HG02798 (cell line): ENCODE results near the gene ACBD6.
"Not testable (repeated sequence)": the region's sequence is repeated elsewhere in the genome, so short reads cannot be mapped to it uniquely, and the experiment has no call there.

Experiments
- ATAC-seq: cut with Tn5 transposase; IDR thresholded peaks from one replicate; pipeline ENCODE4 v1.9.1; 2021; ENCODE audit warnings: mild to moderate bottlenecking; ENCODE audit not compliant: unreplicated experiment, poor library complexity

ACBD6 gene, protein sequence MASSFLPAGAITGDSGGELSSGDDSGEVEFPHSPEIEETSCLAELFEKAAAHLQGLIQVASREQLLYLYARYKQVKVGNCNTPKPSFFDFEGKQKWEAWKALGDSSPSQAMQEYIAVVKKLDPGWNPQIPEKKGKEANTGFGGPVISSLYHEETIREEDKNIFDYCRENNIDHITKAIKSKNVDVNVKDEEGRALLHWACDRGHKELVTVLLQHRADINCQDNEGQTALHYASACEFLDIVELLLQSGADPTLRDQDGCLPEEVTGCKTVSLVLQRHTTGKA

DNA sequence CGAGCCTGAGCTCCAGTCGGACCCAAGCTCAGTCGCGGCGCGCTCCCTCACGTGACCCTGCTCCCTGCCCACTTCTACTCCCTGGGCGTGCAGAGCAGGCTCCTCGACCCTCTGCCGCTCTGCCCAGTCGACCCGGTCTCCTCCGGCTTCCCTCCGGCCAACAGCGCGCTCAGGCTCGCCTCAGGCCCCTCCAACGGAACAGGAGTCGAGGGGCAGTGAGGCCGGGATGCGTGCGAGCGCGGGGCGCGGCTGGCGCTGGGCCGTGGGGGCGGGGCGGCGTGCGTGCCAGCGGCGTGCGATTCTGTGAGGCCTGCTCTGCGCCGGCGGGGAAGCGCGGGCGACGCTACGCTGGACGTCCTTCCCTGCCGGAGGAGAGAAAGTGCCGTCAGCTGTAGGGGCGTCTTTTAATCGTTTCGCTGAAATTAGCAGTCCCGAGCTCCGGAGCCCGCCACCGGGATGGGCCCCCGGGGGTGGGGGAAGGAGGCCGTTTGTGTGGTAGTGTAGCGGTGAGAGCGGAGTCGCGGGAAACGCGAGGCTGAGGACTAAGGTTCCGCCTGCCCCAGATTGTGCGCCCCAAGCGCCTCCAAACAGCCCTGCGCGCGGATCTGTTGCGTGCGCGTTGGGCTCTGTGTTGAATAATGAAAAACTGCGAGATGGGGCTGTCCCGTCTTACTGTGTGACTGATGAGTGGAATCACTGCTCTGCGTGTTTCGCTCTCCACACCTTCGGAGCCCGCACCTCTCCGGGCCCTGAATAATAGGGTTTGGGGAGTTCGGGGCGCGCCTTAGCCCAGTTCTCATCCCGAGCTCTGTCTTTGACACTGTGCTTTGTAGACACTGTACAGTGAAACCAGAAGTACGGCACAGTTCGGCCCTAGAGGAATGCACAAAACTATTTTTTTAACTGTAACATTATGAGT is at the start of gene ACBD6:
Gene ACBD6, minus strand, starts transcription at position 217 of the 919 bp plus-strand sequence. CDS start 311 bp downstream, outside the sequence.
- peak; percentile 86 for ATAC-seq

DNA sequence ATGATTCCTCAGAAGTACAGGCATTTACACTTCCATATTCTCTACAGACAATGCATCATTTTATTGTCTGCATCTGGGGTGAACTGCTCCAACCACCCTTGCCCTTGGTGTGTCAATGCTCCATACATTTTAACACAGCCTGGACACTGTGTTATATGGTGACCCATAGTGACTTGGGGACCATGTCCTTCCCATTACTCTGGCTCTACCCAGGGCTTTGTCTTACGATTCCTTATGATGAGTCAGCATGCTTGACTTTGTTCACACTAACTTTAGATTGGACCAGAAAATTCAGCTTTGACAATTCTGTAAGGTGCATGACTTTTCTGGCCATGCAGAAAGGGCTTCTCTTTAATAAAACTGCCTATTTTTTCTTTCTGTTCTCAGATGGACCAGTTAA is 49.6 kb upstream of the ACBD6 start:
- ATAC-seq, result no peak

GRCh38 chr1:180550241-180550640 is 47.9 kb upstream of the ACBD6 start:
- no peak for ATAC-seq

DNA sequence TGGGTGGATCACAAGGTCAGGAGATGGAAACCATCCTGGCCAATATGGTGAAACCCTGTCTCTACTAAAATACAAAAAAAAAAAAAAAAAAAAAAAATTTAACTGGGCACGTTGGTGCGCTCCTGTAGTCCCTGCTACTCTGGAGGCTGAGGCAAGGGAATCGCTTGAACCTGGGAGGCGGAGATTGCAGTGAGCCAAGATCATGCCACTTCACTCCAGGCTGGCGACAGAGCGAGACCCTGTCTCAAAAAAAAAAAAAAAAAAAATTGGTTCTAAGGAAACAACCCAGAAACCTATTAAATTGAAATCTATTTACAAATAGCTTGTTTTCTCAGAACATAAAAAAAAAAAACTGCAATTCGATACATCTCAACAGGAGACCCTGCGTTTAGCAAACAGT is 47.4 kb upstream of the ACBD6 start:
- not testable (repeated sequence) for ATAC-seq

DNA sequence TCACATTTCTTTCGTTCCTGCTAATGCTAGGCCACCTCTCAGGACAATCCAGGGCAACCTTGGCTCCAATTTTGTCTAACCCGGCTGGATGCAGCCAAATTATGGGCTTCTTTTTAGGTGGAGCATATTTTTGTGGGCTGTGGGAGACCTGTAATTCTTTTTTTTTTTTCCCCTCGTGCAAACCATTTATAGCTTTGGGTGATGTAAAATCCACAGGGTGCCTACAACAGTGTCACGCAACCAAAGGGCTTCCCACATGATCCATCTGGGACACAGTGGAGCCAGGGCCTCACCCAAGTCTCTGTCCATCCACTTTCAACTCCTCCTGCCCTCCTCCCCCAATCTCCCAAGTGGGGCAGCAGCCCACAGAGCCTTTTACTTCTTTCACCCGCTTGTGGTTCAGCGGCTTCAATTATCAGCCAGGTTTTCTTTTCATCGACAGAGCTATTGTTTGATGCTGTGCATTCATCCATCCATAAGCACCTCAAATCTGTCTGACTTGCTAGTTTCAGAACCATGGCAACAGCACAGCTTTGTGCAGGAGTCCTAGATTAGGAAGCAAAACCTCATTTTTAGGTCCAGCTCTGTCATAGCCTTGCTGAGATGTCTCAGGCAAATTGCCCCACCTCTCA is 46.4 kb upstream of the ACBD6 start:
- ATAC-seq, result no peak

GRCh38 chr1:180545991-180546390 is 43.6 kb upstream of the ACBD6 start:
- ATAC-seq, result no peak

DNA sequence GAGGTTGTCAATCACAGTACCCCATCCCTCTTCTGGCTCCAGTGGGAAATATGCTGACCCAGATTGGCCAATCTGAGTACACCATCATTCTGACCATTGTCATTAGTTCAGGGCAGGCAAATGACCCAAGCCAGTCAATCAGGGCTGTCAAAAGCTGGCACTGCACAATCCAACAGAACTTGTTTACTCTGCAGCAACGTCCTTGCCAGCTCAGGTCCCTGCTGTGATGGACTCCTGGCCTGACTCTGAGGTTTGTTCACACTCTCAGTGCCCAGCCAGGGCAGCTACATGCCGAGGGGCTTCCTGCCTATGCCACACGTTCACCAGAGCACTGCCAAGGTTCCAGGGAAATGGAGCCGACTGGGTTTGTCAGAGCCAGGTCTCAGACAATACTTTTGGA is 41.7 kb upstream of the ACBD6 start:
- ATAC-seq, result no peak

GRCh38 chr1:180542838-180543145 is 40.4 kb upstream of the ACBD6 start:
- no peak for ATAC-seq

DNA sequence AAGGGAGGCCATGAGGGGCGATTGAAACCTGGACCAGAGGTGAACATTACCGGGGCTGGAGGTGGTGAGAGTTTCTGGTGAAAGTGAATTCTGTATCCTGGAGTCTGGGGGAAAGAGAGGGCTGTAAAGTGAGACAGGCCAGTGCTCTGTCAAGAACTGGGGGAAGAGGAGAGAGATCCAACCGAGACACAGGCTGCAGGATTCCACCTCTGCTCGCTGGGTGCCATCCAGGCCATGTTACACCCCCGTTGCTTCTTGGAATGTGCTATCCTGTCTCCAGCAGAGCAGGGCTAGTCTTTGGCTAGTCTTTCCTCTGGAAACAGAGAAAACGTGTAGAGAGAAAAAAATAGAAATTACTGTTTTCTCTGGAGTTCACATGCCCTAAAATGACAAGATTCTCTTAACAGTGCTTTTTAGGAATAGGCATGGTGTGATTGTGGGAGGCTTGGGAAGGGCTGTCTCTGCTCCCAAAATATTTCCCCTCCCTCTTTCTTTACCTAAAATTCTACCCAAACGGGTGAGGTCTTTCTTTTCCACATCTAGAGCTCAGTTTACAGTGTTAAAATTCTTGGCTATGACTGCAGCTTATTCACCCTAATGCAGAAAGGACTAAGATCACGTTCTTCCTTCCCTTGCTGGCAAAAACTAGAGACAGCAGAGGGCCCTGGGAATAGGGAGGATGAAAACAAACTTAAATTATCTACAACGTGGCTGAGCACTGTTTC is 39.9 kb upstream of the ACBD6 start:
- ATAC-seq, result no peak

DNA sequence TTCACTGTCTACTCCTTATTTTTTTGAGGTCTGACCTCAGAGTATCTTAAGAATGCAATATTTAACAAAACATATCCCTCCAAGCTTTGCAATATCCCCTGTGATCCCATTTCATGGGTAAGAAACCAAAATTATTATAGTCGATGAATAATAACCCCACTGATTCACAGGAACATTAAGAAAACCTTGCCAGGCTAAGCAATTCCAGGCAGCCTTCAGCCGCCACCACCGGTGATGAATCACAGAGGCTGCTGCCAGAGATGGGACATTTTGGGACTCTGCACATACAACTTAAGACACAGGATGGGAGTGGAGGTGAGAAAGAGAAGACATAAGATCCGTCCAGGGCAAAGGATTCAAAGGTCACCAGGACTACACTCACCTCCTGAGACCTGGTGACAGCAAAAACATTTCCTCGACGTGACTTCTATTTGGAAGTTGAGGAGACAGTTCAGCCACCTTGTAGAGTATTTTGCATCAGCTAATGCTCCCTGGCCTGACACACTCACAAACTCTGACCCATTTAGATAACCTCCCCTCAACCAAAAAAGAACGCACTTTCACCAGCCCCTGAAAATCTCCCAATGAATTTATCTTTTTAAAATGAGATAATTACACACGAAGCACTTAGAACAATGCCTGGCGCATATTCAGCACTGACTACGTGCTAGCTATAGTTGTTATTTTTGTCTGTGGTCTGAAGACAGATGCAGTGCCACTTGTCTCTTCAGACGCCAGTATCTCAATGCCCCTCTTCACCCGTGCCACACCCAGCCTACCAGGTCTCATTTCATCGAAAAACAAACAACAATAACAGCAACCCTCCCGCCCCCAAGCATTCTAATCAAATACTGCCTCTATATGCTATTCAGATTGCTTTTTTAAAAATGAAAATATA is 38.6 kb upstream of the ACBD6 start:
- no peak for ATAC-seq

DNA sequence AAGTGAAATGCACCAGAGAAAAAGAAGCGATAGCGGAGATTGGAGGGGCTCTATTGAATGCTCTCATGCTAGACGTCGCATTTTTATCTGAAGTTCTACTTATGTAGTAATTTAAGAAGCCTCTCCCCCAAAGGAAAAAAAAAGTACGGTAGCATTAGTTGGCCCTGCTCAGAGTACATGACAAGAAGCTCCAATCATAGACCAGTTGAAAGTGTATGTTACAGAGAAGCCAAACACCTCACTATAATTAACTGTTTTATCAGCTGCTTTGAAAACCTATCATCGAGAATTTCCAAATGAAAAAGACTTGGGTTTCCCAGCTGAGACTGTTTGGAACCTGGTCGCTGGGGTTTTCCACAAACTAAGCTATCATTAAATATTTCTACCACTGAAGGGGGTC is 36.8 kb upstream of the ACBD6 start:
- ATAC-seq, result no peak

DNA sequence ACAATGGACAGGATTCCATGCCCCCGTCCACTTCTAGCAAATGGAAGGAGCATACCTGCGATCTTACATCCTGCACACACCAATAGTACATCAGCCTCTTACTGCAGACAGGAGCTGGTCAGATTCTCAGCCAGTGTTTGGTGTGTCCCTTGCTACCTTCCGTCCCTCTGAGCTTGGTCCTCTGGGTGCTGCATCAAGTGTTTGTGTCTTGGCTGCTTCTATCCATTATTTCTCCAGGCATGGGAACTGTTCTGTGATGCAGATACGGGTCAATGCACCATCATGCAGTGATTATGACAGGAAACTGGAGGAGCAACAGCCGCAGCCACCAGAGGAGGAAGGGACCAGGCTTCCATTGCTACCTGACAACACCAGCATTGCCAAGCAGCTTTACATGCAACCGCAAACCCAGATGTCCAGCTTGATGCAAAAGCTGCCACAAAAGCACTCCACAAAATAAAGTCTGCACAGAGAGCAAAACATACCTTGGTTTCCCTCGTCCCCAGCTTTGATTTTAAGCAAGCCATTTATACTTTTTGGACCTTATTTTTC is 34.5 kb upstream of the ACBD6 start:
- no peak for ATAC-seq

- ATAC-seq, result no peak
These were observed 33.1 kb upstream of the ACBD6 start for GRCh38 chr1:180535418-180535999.

DNA sequence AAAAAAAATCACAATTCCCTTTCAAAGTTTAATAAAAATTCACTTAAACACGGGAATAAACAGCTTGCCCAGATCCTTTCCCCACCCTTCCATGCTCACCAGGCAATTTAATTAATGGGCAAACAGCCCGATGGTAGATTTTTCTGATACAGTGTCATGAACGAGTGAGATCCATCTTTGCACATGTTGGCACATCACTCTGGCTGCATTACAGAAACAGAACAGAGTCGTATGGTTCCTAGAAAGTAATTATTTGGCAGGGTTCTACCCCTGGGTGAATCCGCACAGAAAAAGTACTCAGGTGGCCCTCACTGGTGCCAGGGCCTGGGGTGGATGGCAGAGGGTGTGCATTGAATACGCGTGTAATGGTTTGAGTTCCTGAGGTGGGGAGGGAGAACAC is 31.8 kb upstream of the ACBD6 start:
- ATAC-seq, result no peak

DNA sequence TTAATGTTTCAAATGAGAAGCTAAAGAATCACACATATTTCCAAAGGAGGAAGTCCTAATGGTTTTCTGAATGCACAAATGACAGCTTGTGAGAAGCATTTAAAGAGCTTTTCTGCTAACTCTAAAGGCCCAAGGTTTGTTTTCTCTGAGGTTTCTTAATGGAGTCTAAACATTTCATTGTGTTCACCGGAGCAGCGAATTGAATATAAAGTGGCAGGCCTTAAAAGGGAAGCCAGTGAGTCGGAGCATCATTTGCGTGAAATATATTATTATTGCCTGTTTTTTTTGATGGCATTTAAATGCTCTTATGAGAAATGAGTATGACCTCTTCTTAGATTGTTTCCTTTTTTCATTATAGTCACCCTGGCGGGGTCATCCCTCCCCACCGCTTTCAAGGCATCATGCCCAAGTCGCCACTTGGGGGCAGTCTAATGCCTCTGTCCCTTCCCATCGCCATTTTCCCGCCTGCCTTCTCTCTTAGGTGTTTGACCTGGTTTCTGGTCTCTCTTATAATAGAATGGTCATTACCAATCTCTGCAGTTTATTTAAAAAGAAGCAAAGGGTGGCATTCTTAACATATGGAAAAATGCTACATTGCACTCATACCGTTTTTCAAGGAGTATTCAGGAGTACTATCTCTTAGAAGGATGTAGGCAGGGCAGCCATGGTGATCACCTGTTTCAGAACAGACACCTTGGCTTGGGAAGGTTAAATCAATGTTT is 31.1 kb upstream of the ACBD6 start:
- peak; percentile 71 for ATAC-seq

- ATAC-seq, result no peak
These were observed 30.5 kb upstream of the ACBD6 start for GRCh38 chr1:180532854-180533253.

DNA sequence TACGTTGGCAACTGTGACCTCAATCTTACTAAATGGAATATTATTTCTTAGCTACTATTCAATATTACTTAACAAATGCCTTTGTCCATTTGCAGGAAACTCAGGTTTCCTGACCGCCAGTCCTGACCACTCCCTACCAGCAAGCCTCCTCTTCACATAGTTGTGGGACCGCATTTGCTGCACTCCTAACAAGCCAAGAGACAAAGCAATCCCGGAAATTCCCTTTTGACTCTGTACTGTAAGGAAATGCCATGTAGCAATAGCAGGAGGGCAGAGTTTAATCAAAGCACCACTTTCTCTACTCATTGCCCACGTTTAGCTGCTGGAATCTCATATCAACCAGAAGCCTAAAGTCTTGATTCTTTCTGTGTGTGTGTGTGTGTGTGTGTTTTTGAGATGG is 28.1 kb upstream of the ACBD6 start:
- no peak for ATAC-seq

DNA sequence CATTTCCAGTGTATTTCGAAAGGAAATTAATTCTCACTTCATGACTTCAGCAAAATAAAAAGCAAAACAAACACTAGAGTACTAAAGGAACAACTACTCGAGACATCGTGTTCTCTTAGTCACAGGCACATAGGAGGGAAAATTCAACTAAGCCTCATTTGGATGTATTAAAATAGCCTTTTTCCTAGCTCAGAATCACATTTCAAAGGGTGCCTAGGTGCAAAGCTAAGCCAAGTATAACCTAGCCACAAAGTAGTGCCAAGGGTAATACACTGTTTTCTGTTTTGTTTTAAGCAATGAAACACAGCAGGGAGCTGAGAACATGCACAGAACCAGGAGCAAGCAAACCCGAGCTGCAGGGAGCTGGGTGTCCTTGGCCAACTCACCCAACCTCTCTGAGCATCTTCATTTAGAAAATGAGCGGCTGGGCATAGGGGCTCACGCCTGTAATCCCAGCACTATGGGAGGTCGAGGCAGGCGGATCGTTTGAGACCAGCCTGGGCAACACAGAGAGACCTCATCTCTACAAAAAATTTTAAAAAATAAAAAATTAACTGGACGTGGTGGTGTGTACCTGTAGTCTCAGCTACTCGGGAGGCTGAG is 26.6 kb upstream of the ACBD6 start:
- no peak for ATAC-seq
